Measurements from ENCODE around the gene LIN28A.
A peak's percentile ranks its signal among the peaks of the same experiment; 100 is the strongest.
"Not testable (repeated sequence)": the region's sequence is repeated elsewhere in the genome, so short reads cannot be mapped to it uniquely, and the experiment has no call there.

Gene LIN28A

GRCh38 chr1:26375081-26375480, 35.5 kb upstream of the LIN28A start:
- DNase-seq (ENCODE audit: extremely low read depth, low read depth): no peak

DNA sequence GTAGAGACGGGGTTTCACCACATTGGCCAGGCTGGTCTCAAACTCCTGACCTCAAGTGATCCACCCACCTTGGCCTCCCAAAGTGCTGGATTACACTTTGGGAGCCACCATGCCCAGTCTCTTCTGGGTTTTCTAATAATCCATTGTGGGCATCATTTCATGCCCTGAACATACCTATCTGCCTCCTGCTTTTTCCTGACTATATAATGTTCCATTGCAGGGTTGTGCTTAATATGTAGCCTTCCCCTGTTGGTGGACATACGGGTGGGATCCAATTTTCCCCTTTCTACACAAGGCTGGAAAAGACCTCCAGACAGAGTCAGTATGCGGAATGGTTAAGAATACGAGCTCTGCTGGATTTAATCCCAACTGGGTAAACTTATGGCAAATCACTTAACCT, 34.6 kb upstream of the LIN28A start:
- TF ChIP-seq CTCF (IDR thresholded peaks at IDR 0.05; ENCODE audit: low read depth, low read length): no peak
- no peak for DNase-seq (ENCODE audit: extremely low read depth, low read depth)

More at GRCh38 chr1:26375081-26375480, 35.5 kb upstream of the LIN28A start:
- no peak for TF ChIP-seq CTCF (IDR thresholded peaks at IDR 0.05; ENCODE audit: low read depth, low read length)

DNA sequence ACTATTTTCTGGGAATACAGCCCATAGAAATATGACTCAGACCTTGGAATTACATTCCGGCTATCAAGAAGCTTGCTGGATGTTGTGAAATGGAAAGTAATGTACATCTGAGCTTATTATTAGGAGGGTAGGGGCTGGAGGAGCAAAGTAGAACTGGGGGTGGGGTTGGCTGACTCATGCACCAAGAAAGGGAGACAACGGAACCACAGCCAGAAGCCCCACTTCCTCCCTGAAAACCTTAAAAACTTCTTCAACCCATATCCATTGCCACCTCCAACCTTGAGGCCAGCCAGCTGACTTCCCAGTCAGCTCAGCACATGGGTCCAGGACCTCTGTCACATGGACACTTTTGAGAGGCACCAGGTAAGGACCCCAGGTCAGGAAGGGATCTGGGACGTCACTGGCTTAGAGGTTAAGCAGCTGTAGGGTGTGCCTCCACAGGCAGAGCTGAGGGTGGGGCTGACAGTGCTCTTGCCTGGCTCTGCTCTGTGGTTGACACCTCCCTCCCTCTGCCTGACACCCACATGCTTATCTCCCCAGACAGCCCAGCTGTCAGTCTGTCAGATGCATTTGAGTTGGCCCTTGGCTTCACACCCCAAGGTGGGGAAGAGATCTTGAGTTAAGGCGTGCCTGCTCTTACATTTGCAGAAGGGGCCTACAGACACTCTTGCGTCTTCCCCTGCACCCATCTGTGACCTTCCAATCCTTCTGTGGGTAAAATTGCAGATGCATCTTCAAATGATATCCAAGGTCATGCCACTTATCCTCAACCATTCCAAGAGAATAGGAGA, 32.3 kb upstream of the LIN28A start:
- no peak for TF ChIP-seq CTCF (IDR thresholded peaks at IDR 0.05; ENCODE audit: low read depth, low read length)

DNA sequence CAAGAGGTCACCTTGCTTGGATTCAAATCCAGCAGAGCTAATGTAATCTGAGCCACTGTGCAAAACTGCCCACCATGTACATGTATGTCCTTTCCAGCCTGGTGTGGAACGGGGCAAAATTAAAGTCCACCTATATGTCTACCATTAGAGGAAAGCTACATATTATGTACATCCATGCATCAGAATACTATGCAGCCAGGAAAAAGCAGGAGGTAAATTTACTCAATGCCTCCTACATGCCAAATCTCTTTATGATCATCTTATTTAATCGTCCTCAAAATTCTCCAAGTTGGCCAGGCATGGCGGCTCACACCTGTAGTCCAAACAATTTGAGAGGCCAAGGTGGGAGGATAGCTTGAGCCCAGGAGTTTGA, 31.8 kb upstream of the LIN28A start:
- no peak for TF ChIP-seq CTCF (IDR thresholded peaks at IDR 0.05; ENCODE audit: low read depth, low read length)
- no peak for DNase-seq (ENCODE audit: extremely low read depth, low read depth)

More for the DNA sequence above, 32.3 kb upstream of the LIN28A start:
- peak; percentile 89 for DNase-seq (ENCODE audit: extremely low read depth, low read depth)

DNA sequence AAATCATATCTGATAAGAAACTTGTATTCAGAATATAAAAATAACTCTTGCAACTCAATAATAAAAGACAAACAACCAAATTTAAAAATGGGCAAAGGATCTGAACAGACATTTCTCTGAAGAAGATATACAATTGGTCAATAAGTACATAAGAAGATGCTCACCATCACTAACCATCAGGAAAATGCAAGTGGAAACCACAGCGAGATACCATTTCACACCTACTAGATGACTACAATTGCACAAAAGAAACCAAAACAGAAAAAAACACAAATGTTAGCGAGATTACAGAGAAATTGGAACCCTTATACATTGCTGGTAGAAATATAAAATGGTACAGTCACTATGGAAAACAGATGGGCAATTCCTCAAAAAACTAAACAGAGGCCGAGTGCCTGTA, 26.5 kb upstream of the LIN28A start:
- no peak for TF ChIP-seq CTCF (IDR thresholded peaks at IDR 0.05; ENCODE audit: low read depth, low read length)
- no peak for DNase-seq (ENCODE audit: extremely low read depth, low read depth)

DNA sequence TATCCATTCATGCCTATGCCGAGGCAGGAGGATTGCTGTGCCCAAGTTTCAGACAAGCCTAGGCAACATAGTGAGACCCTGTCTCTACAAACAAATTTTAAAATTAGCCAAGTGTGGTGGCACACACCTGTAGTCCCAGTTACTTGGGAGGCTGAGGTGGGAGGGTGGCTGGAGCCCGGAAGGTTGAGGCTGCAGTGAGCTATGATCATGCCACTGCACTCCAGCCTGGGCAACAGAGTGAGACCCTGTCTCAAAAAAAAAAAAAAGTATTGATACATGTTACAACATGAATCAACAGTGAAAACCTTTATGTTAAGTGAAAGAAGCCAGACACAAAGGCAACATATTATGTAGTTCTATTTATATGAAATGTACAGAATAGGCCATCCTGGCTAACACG, 25.6 kb upstream of the LIN28A start:
- not testable (repeated sequence) for DNase-seq (ENCODE audit: extremely low read depth, low read depth)

- DNase-seq (ENCODE audit: extremely low read depth, low read depth): no peak
- no peak for TF ChIP-seq CTCF (IDR thresholded peaks at IDR 0.05; ENCODE audit: low read depth, low read length)
These were observed 23.2 kb upstream of the LIN28A start for GRCh38 chr1:26387447-26387846.

Measured in AG09319 (cell line).